Testis (tissue), 2 donors: Measurements from ENCODE around the gene GID8.

Source experiments
- CTCF ChIP-seq, 3 experiments: fragments of 450-650 bp in 2 of 3; fragments of 200-600 bp in 1 of 3; sonication (generic) in 1 of 3; IDR thresholded peaks; one replicate each; pipeline ENCODE4 v1.5.1; 2016 to 2019; ENCODE audit warnings: antibody characterized with exemption in 3 of 3, mild to moderate bottlenecking in 2 of 3, moderate library complexity in 1 of 3
- POLR2A ChIP-seq: fragments of 450-650 bp; IDR thresholded peaks from one replicate; pipeline ENCODE4 v1.6.1; 2017; ENCODE audit warnings: antibody characterized with exemption, mild to moderate bottlenecking, moderate library complexity

DNA sequence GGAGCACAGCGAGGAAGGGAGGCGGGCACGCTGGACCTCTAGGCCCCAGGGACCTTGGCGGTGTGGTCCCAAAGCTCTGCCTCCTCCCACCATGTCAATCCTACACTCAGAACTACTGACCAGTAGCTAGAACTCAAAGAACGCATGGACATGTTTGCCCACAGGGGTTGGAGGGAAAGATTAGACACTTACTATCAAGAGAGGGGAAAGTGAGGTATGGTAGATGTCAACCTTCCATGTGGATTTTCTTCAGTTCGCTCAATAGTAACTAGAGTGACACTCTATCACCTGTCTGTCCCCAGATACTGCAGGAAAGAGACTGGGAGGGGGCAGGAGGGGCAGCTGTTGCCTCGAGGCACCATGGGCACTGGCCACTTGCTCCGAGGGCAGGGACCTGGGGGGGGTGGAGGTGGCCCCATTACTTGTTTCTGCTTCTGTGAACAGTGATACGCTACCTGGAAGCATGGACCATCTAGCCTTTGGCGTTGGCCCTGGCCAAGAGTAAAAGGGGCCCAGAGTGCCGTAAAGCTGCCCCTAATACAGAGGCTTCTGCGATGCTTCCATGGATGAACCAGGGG is 10.7 kb upstream of the GID8 start:
- TF ChIP-seq CTCF (IDR thresholded peaks at IDR 0.05) (no peak), POLR2A (no peak)
